PFSK-1 (cell line): ENCODE measurements around the gene ACSM4.

Experiments used
- FOXP2 ChIP-seq: optimal IDR thresholded peaks from 2 replicates; pipeline ENCODE3; 2011; ENCODE audit warnings: borderline replicate concordance, control low read depth, inconsistent platforms; ENCODE audit not compliant: insufficient read depth; ENCODE audit errors: extremely low read length, extremely low read depth
- POLR2AphosphoS5 ChIP-seq: IDR thresholded peaks from 2 replicates; pipeline ENCODE4 v1.6.1; 2012; ENCODE audit warnings: low read depth, mild to moderate bottlenecking, control low read depth, low read length, moderate library complexity
- SIN3A ChIP-seq: IDR thresholded peaks from 2 replicates; pipeline ENCODE4 v1.6.1; 2012; ENCODE audit warnings: mild to moderate bottlenecking, low read length, moderate library complexity, borderline replicate concordance; ENCODE audit not compliant: insufficient read depth
- TAF1 ChIP-seq: IDR thresholded peaks from 2 replicates; pipeline ENCODE4 v1.6.1; 2012; ENCODE audit warnings: low read length, control low read depth, borderline replicate concordance; ENCODE audit not compliant: insufficient read depth
- TF ChIP-seq, protein P1 (sequence below), 2 experiments: IDR thresholded peaks; 2 replicates each; pipeline versions ENCODE4 v1.6.1 to v1.8.0; 2011 to 2012; ENCODE audit warnings: low read depth in 2 of 2, low read length in 2 of 2, control low read depth in 1 of 2, inconsistent platforms in 1 of 2, mild to moderate bottlenecking in 1 of 2, moderate library complexity in 1 of 2; ENCODE audit not compliant: insufficient read depth in 1 of 2

The ACSM4 gene

DNA sequence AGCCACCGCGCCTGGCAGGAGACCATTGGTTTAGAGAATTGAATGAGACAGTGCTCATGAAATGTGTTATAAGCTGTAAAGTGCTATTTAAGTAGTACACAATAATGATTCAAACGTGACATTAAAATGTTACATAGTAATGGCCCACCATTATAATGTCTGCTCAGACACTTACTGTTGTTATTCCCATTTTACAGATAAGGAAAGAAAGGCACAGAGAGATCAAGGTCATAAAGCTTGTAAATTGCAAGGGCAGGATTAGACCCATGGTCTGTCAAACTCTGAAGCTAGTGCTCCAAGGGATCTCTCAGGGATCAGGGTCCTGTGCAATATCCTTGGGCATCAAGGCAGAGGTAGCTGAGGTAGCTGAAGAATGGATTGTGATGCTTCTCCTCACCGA, 6.2 kb downstream of the ACSM4 start:
- TF ChIP-seq, protein P1, sequence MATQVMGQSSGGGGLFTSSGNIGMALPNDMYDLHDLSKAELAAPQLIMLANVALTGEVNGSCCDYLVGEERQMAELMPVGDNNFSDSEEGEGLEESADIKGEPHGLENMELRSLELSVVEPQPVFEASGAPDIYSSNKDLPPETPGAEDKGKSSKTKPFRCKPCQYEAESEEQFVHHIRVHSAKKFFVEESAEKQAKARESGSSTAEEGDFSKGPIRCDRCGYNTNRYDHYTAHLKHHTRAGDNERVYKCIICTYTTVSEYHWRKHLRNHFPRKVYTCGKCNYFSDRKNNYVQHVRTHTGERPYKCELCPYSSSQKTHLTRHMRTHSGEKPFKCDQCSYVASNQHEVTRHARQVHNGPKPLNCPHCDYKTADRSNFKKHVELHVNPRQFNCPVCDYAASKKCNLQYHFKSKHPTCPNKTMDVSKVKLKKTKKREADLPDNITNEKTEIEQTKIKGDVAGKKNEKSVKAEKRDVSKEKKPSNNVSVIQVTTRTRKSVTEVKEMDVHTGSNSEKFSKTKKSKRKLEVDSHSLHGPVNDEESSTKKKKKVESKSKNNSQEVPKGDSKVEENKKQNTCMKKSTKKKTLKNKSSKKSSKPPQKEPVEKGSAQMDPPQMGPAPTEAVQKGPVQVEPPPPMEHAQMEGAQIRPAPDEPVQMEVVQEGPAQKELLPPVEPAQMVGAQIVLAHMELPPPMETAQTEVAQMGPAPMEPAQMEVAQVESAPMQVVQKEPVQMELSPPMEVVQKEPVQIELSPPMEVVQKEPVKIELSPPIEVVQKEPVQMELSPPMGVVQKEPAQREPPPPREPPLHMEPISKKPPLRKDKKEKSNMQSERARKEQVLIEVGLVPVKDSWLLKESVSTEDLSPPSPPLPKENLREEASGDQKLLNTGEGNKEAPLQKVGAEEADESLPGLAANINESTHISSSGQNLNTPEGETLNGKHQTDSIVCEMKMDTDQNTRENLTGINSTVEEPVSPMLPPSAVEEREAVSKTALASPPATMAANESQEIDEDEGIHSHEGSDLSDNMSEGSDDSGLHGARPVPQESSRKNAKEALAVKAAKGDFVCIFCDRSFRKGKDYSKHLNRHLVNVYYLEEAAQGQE (IDR thresholded peaks at IDR 0.05; ENCODE audit: insufficient read depth in 1 of 2, low read depth in 2 of 2, low read length in 2 of 2), result no peak
- no peak for TF ChIP-seq FOXP2
- TF ChIP-seq POLR2AphosphoS5, result no peak
- no peak for TF ChIP-seq TAF1
- no peak for TF ChIP-seq SIN3A

DNA sequence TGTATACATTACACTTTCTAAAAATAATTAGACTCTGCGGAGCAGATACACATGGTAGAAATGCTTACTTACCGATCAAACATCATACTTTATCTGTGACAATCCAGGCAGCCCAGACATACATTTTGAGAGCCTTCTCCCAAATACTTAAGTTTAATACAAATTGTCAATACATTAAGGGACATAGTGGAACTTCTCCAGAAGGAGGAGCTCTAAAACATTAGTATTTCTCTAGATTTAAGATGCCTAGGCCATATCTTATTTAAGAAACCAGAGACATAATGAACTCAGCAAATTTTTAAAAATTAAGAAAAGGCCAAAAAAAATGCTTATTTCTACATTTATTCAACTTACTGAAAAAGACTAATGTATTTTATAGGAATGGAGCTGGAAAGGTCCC, 16.1 kb downstream of the ACSM4 start:
- TF ChIP-seq TAF1 (no peak), SIN3A (no peak), POLR2AphosphoS5 (no peak), FOXP2 (no peak)
- TF ChIP-seq, protein P1 (IDR thresholded peaks at IDR 0.05; ENCODE audit: insufficient read depth in 1 of 2, low read depth in 2 of 2, low read length in 2 of 2), result no peak

DNA sequence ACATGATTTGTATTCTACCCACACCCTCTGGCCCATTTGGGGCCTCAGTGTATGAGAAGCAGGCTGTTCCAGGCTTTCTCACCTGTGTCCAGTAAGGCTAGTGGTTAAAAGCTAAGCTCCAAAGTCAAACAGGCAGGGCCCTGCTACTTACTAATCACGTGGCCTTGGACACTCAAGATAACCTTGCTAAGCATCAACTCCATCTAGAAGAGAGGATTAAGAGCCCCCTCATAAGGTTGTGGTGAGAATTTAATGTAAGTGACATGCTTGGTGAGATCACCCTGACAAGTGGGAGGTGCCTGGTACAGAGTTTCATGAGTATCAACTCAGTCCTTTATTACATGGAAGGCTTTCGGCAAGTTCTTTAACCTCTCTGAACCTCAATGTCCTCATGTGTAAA, 17.8 kb downstream of the ACSM4 start:
- no peak for TF ChIP-seq TAF1
- TF ChIP-seq, protein P1 (IDR thresholded peaks at IDR 0.05; ENCODE audit: insufficient read depth in 1 of 2, low read depth in 2 of 2, low read length in 2 of 2), result no peak
- no peak for TF ChIP-seq FOXP2
- no peak for TF ChIP-seq SIN3A
- no peak for TF ChIP-seq POLR2AphosphoS5

DNA sequence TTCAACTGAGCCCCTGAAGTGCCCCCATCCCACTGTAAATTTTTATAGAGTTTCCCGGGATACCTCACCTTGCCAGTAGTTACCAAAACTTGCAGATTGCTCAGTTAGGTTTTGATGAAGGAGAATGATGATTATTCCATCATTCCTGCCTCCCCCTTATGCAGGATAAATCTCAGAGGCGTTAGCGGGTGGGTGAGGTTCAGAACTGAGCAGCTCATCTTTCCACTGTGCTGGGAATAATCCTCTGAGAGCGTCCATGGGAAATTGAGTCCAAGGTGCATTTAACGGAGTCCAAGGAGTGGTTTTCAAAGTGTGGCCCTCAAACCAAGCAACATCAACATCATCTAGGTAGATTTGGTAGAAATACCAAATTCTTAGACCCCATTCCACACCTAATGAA, 18.7 kb downstream of the ACSM4 start:
- TF ChIP-seq FOXP2, result no peak

DNA sequence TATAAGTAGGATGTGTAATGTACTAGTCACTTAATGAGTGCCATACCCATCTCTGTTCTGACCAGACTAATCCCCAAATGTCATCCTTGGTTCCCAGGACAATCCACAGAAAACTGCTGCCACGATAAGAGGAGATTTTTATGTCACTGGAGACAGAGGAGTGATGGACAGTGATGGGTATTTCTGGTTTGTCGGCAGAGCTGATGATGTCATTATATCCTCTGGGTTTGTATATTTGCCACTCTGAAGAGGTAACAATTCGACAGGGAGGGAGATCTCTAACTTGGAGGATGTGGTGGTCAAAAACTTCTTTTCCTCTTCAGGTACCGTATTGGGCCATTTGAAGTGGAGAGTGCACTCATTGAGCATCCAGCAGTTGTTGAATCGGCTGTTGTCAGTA, 20.3 kb downstream of the ACSM4 start:
- TF ChIP-seq, protein P1 (IDR thresholded peaks at IDR 0.05; ENCODE audit: insufficient read depth in 1 of 2, low read depth in 2 of 2, low read length in 2 of 2), result no peak
- no peak for TF ChIP-seq FOXP2
- no peak for TF ChIP-seq SIN3A
- no peak for TF ChIP-seq POLR2AphosphoS5
- TF ChIP-seq TAF1, result no peak
